Small intestine (tissue), 7 donors: ENCODE data around the gene NFIB. TPM values are rescaled to one million over a fixed set of nuclear protein-coding genes. Genes with fewer than 3 reads are reported as not detected.

Source experiments
- DNase-seq, 2 donors: peaks; one replicate each; pipeline versions ENCODE4 v3.0.0 to v3.0.0-alpha.2; 2013
- FAIRE-seq: peaks from 2 replicates; lab custom pipeline; 2012; peaks lifted over from hg19 to GRCh38; lab: Jason Lieb, UNC
- H3K27ac ChIP-seq, 3 donors: one replicate each; pipeline ENCODE4 v1.5.1; 2013; ENCODE audit warnings: low read length in 2 of 3, mild to moderate bottlenecking in 2 of 3, control low read depth in 1 of 3, inconsistent platforms in 1 of 3, low read depth in 1 of 3, moderate library complexity in 1 of 3
- H3K27me3 ChIP-seq, 3 donors: one replicate each; pipeline ENCODE4 v1.6.1; 2013; ENCODE audit warnings: low read length in 3 of 3, inconsistent platforms in 1 of 3; ENCODE audit not compliant: control insufficient read depth in 3 of 3, insufficient read depth in 3 of 3
- H3K36me3 ChIP-seq, 3 donors: one replicate each; pipeline ENCODE4 v1.6.1; 2013; ENCODE audit warnings: low read length in 3 of 3, inconsistent platforms in 1 of 3, low read depth in 1 of 3, mild to moderate bottlenecking in 1 of 3, moderate library complexity in 1 of 3; ENCODE audit not compliant: control insufficient read depth in 3 of 3, insufficient read depth in 2 of 3
- H3K4me1 ChIP-seq, 3 donors: one replicate each; pipeline ENCODE4 v1.6.1; 2013; ENCODE audit warnings: low read length in 2 of 3, inconsistent platforms in 1 of 3, low read depth in 1 of 3, mild to moderate bottlenecking in 1 of 3, moderate library complexity in 1 of 3; ENCODE audit not compliant: control insufficient read depth in 3 of 3, insufficient read depth in 2 of 3
- H3K4me3 ChIP-seq, 3 donors: one replicate each; pipeline ENCODE4 v1.5.1; 2013; ENCODE audit warnings: low read length in 3 of 3, control low read depth in 1 of 3, inconsistent platforms in 1 of 3, low read depth in 1 of 3, mild to moderate bottlenecking in 1 of 3, moderate library complexity in 1 of 3
- H3K9me3 ChIP-seq, 2 donors: one replicate each; pipeline ENCODE4 v1.6.1; 2013; ENCODE audit warnings: low read depth in 1 of 2, low read length in 1 of 2; ENCODE audit not compliant: control insufficient read depth in 2 of 2, insufficient read depth in 1 of 2
- whole genome bisulfite sequencing, 3 donors: extraction: QIAGEN DNeasy Blood & Tissue Kit; methylation state at CpG; one replicate each; pipeline ENCODE4 v1.1.7; 2013; 5-methylcytosine and 5-hydroxymethylcytosine counted together
- polyA plus RNA-seq, 4 donors: library from polyadenylated mRNA; stranded (reverse) in 3 of 4; unstranded in 1 of 4; fragments of 200-250 nt in 3 of 4; fragments of 120-200 nt in 1 of 4; gene quantifications; one replicate each; pipeline versions ENCODE4 v1.2.1 to v1.2.3, GENCODE V29; 2013
- donor health status: healthy with polysubstance abuse.
- donor health status: control.
- donor health status: control.
- donor health status: Bipolar disorder and iron deficiency.
- donor health status: healthy.

Gene NFIB
- polyA plus RNA-seq, 4 donors = 5.1 to 15.9 (median 9.5) TPM

DNA sequence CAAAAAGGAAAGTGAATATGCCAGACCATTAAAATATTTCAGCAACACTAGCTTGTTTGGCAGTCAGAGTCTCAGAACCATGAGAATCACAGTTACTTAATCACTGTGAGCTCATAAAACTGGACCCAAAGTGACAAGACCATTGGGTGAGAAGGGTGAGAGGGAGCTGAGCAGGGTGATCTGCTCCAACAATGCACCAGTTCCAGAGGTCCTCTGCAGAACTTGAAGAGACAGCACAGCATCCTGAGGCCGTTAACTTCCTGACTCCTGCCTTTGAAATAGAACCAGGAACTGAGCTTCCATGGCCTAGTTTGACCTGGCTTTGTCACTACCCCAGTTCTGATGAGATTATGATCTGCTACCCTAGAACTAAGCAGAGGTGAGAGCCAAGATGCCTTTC is 57.4 kb downstream of the NFIB start:
- WGBS, 3 donors = 33 to 45% (median 44%) methylated on average over 1 of the region's 1 CpG
- Histone ChIP-seq H3K27me3 (peaks cover 0 to 1% (median 0%) of the 10 kb centered on the region in 3 donors), H3K36me3 (no peaks in the 10 kb centered on the region), H3K27ac (peak overlapping the region in 1 of 3 donors; percentile 32), H3K4me3 (no peak overlapping the region), H3K4me1 (peaks cover 4 to 8% (median 6%) of the 10 kb centered on the region in 3 donors), H3K9me3 (no peaks in the 10 kb centered on the region)
- FAIRE-seq (no peak), DNase-seq (no peak)

- H3K36me3 ChIP-seq = peaks cover 0 to 2% (median 0%) of the 10 kb centered on the region in 3 donors
- peaks cover 0 to 18% (median 8%) of the 10 kb centered on the region in 3 donors for H3K4me1 ChIP-seq
- H3K27me3 ChIP-seq = peaks cover 0 to 1% (median 0%) of the 10 kb centered on the region in 3 donors
- no peak overlapping the region for H3K4me3 ChIP-seq
- H3K27ac ChIP-seq = peak overlapping the region in 2 of 3 donors; percentile 35 to 77
- DNase-seq (peak; percentile 95 to 97), FAIRE-seq (no peak)
- no peaks in the 10 kb centered on the region for H3K9me3 ChIP-seq
- WGBS, 3 donors = 6 to 29% (median 19%) methylated on average over 10 of the region's 10 CpGs
These were observed 62.5 kb downstream of the NFIB start for GRCh38 chr9:14251154-14252071.

DNA sequence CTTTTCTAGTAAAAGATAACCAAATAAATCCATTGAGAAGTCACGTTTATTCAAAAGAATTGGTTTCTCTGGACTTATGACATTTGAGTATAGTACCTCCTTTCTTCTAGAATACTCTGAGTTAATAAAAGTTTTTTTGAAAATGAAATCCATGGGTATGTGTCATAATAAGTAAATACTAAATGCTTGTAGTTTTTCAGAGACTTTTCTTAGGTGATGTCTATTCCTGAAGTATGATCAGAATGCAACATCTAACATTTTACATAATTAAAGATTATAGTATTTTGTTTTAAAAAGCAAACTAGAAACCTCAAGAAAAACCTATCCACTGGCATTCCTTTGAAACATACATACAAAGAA is 63.2 kb downstream of the NFIB start:
- peak overlapping the region in 1 of 3 donors; percentile 63 for H3K27ac ChIP-seq
- DNase-seq (no peak), FAIRE-seq (no peak)
- no peak overlapping the region for H3K4me3 ChIP-seq
- H3K27me3 ChIP-seq = peaks cover 0 to 1% (median 0%) of the 10 kb centered on the region in 3 donors
- peaks cover 0 to 18% (median 8%) of the 10 kb centered on the region in 3 donors for H3K4me1 ChIP-seq
- peaks cover 0 to 2% (median 0%) of the 10 kb centered on the region in 3 donors for H3K36me3 ChIP-seq
- no peaks in the 10 kb centered on the region for H3K9me3 ChIP-seq
- WGBS, 3 donors = 38 to 58% (median 54%) methylated on average over 1 of the region's 1 CpG

- no peak for FAIRE-seq
- 82 to 84% (median 83%) methylated on average over 2 of the region's 2 CpGs for WGBS, 3 donors
These were observed 64.4 kb downstream of the NFIB start for GRCh38 chr9:14249527-14249926.

GRCh38 chr9:14248149-14248548 is 65.8 kb downstream of the NFIB start:
- WGBS, 3 donors = 83 to 100% (median 93%) methylated on average over 1 of the region's 1 CpG
- Histone ChIP-seq H3K4me3 (no peak overlapping the region), H3K27me3 (no peaks in the 10 kb centered on the region), H3K9me3 (no peaks in the 10 kb centered on the region), H3K27ac (no peak overlapping the region), H3K36me3 (peaks cover 0 to 2% (median 0%) of the 10 kb centered on the region in 3 donors), H3K4me1 (peaks cover 0 to 18% (median 6%) of the 10 kb centered on the region in 3 donors)
- DNase-seq (no peak), FAIRE-seq (no peak)

More at GRCh38 chr9:14249527-14249926, 64.4 kb downstream of the NFIB start:
- no peak overlapping the region for H3K4me3 ChIP-seq
- no peak overlapping the region for H3K27ac ChIP-seq
- DNase-seq = no peak
- H3K4me1 ChIP-seq = peaks cover 0 to 18% (median 6%) of the 10 kb centered on the region in 3 donors
- H3K9me3 ChIP-seq = no peaks in the 10 kb centered on the region
- H3K27me3 ChIP-seq = peaks cover 0 to 1% (median 0%) of the 10 kb centered on the region in 3 donors
- H3K36me3 ChIP-seq = peaks cover 0 to 2% (median 0%) of the 10 kb centered on the region in 3 donors

- DNase-seq = no peak
- no peak for FAIRE-seq
These were observed 66.4 kb downstream of the NFIB start for GRCh38 chr9:14247577-14247976.

DNA sequence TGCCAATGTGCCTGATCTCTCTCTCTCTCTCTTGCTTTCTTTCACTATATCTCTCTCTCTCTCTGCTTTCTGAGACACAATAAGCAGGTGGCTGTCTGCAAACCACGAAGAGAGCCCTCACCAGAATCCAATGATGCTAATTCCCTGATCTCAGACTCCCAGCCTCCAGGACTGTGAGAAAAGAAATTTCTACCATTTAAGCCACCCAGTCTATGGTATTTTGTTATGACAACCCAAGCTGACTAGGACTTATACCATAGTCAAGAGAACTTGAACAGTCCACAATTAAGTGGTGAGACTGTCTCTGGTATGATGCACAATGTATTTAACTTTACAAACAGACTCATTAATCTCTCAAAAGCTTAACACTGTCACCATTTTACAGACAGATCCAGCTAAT is 67.0 kb downstream of the NFIB start:
- peaks cover 0 to 17% (median 6%) of the 10 kb centered on the region in 3 donors for H3K4me1 ChIP-seq
- no peaks in the 10 kb centered on the region for H3K9me3 ChIP-seq
- FAIRE-seq (no peak), DNase-seq (no peak)
- H3K27me3 ChIP-seq = no peaks in the 10 kb centered on the region
- H3K36me3 ChIP-seq = peaks cover 0 to 2% (median 0%) of the 10 kb centered on the region in 3 donors
- H3K27ac ChIP-seq = no peak overlapping the region
- WGBS, 3 donors = 71 to 76% (median 74%) methylated on average over 1 of the region's 1 CpG
- H3K4me3 ChIP-seq = no peak overlapping the region

More at GRCh38 chr9:14247577-14247976, 66.4 kb downstream of the NFIB start:
- Histone ChIP-seq H3K9me3 (no peaks in the 10 kb centered on the region), H3K4me3 (no peak overlapping the region), H3K27me3 (no peaks in the 10 kb centered on the region), H3K27ac (no peak overlapping the region), H3K36me3 (peaks cover 0 to 2% (median 0%) of the 10 kb centered on the region in 3 donors), H3K4me1 (peaks cover 0 to 18% (median 6%) of the 10 kb centered on the region in 3 donors)
- 85 to 100% (median 96%) methylated on average over 1 of the region's 1 CpG for WGBS, 3 donors

- DNase-seq (no peak), FAIRE-seq (no peak)
These were observed 67.9 kb downstream of the NFIB start for GRCh38 chr9:14245901-14246525.

More at GRCh38 chr9:14245901-14246525, 67.9 kb downstream of the NFIB start:
- H3K36me3 ChIP-seq = peaks cover 0 to 2% (median 0%) of the 10 kb centered on the region in 3 donors
- H3K27ac ChIP-seq = no peak overlapping the region
- no peaks in the 10 kb centered on the region for H3K27me3 ChIP-seq
- peaks cover 0 to 8% (median 6%) of the 10 kb centered on the region in 3 donors for H3K4me1 ChIP-seq
- H3K4me3 ChIP-seq = no peak overlapping the region
- WGBS, 3 donors = 70 to 94% (median 72%) methylated on average over 3 of the region's 3 CpGs
- H3K9me3 ChIP-seq = no peaks in the 10 kb centered on the region
